OCI-LY3 (cell line): ENCODE results near the gene BEND7.

Experiments used
- EZH2phosphoT487 ChIP-seq: fragments of 200-600 bp; shearing (Covaris generic); IDR thresholded peaks from 2 replicates; pipeline ENCODE4 v1.6.1; 2018; ENCODE audit warnings: antibody characterized with exemption, mixed run types, low read depth
- TF ChIP-seq, protein P1 (sequence below): fragments of 200-600, 300-600 bp; sonication (generic); IDR thresholded peaks from 2 replicates; pipeline ENCODE4 v1.5.1; 2014; ENCODE audit warnings: antibody characterized with exemption, low read length, low read depth

DNA sequence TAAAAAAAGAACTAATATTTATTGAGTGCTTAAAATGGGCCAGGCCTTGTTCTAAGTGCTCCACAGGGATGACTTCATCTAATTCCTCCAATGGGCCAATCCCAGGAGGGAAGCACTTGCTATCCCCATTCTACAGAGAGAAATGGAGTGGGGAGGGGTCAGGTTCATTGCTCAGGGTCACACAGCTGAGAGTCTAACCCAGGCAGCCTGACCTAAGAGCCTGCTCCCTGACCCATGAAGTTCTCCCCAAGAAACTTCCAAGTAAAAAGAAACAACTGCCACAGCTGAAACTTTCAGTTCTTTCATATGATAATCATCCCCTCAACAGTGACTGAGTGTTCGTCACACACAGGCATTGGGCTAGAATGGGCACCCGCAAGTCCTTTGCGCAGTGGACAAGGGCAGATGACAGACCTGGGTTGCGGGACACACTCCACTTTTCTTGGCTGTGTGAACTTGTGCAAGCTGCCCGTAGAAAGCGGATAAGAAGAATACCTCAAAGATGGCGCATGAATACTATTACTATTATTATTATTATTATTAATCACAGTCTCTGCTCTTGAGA is 39.7 kb downstream of the BEND7 start:
- TF ChIP-seq, protein P1, sequence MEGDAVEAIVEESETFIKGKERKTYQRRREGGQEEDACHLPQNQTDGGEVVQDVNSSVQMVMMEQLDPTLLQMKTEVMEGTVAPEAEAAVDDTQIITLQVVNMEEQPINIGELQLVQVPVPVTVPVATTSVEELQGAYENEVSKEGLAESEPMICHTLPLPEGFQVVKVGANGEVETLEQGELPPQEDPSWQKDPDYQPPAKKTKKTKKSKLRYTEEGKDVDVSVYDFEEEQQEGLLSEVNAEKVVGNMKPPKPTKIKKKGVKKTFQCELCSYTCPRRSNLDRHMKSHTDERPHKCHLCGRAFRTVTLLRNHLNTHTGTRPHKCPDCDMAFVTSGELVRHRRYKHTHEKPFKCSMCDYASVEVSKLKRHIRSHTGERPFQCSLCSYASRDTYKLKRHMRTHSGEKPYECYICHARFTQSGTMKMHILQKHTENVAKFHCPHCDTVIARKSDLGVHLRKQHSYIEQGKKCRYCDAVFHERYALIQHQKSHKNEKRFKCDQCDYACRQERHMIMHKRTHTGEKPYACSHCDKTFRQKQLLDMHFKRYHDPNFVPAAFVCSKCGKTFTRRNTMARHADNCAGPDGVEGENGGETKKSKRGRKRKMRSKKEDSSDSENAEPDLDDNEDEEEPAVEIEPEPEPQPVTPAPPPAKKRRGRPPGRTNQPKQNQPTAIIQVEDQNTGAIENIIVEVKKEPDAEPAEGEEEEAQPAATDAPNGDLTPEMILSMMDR = no peak
- TF ChIP-seq EZH2phosphoT487 = no peak
